NCI-H1436 treated with DMSO at 0.1 percent for 48 hours (cell line): ENCODE results near the gene SEPTIN12.
A peak's percentile ranks its signal among the peaks of the same experiment; 100 is the strongest.
"Not testable (repeated sequence)": the region's sequence is repeated elsewhere in the genome, so short reads cannot be mapped to it uniquely, and the experiment has no call there.

Source experiments
- DNase-seq: peaks from one replicate; lab custom pipeline; 2025; lab: John Stamatoyannopoulos, UW

The SEPTIN12 gene

DNA sequence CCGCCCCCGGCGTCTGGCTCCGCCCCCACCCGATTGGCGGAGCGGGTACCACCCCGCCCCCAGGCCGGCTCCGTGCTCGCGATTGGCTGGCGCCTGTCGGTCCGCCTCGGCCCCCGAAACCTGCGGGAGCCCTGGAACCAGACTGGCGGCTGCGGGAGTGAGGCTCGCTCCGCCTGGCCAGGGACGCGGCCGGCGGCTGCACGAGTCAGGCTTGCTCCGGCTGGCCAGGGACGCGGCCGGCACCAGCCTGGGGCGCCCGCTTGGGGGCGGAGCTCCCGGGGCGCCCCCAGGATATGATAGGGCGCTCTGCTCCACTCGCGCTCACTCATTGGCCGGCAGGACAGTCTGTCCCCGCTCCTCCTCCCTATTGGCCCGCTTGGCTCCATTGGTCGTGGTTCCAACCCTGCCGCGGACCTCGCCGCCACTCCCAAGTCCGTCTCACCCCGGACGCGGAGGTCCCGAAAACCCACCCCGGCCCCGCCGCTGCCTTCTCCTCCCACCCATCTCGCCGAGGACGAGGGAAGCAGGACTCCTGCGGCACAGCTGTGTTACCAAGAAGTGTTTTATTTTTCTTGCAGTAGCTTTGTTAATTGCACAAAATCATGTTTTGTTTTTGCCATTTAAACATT lies 14.6 kb upstream of the SEPTIN12 start:
- peak; percentile 61 for DNase-seq

GRCh38 chr16:4801962-4802658 lies 14.0 kb upstream of the SEPTIN12 start, which contains the start of gene ROGDI:
ROGDI (minus strand) TSS chr16:4802633; CDS start chr16:4802571, 62 bp downstream.
- DNase-seq: peak; percentile 53

DNA sequence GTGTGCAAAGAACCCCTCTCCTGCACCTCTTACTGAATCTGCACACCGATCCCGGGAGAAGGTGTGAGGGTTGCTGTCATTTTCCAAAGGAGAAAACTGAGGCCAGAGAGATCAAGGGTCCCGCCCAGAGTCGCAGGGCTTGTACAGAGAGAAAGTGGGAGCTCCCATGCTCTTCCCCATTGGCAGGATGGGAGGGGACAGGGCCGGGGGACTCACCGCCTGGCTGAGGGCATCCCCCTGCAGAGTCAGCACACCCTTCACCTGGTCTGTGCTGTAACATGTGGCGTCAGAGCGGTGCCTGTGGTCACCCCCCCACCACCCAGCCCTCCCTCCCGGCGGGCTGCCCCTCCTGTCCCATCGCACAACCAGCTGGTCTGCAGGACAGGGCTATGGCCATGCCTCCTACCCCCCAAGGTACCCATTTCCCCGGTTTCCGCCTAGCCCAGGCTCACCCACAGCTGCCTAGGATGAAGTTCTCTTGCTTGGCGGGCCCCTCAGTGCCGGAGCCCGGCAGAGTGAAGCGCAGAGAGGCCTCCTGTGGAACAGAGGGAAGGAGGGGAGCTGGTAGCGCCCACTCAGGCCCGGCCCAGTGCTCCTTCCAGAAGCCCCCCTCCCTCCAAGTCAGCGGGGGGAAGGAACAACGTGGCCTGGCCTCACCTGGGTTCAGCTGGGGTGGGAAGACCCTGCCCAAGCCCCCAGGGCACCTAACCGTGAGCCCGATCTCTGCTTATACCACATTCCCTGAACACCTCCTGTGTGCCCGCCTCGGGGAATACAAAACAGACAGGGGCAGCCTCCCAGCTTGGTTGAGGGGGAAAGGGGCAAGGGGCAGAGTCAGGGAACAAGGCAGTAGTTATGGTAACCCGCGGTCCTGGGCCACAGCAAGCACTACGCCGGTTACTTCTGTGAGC lies 13.2 kb upstream of the SEPTIN12 start:
- no peak for DNase-seq

GRCh38 chr16:4800290-4801041 lies 12.3 kb upstream of the SEPTIN12 start:
- no peak for DNase-seq

GRCh38 chr16:4799171-4799855 lies 11.2 kb upstream of the SEPTIN12 start:
- DNase-seq: no peak

GRCh38 chr16:4798456-4798855 lies 10.3 kb upstream of the SEPTIN12 start:
- DNase-seq: no peak

DNA sequence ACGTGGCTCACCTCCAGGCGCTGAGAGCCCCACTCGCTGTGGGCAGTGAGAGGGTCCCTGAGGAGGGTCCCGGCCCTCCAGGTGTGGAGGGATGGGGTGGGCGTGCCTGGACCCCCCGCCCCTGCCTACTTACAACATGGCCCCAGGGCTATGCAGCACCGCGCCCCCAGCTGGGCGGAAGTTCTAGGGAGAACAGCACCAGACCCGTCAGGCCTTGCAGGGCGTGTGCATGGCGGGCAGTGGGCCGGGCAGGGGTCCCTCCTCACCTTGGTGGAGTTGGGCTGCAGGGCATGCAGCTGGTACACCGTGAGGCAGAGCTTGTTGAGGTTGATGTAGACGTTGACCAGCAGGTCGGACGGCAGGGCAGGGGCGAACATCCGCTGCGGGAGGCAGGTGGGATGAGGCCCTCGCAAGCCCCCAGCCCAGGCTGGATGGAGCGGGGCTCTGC lies 9.7 kb upstream of the SEPTIN12 start:
- DNase-seq: no peak

GRCh38 chr16:4796982-4797804 lies 9.0 kb upstream of the SEPTIN12 start:
- DNase-seq: no peak

GRCh38 chr16:4795828-4796572 lies 7.9 kb upstream of the SEPTIN12 start:
- DNase-seq: no peak

DNA sequence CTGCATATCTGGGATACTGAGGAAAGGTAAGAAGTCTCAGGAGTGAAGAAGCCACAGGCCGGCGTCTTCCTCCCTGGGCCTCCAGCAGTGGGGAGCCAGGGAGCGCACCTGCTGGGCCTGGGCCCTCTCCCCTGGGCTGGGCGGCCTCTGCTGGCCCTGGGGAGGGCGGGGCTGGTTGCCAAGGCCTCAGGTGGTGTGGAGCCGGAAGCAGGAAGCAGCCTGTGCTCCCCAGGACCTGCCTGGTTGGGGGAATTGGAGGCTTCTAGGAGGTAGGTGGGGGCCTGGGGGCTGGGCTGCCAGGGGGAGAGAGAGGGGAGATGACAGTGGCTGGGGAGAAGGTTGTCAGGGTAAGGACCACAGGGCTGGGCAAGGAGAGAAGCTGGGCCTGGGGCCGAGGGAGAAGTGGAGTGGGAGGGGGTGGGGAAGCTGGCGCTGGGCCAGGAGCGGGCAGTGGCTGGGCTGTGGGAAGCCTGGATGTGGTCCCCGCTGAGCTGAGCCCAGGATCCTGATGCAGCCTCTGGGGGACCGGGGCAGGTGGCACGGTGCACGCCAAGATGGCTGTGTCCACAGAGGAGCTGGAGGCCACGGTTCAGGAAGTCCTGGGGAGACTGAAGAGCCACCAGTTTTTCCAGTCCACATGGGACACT lies 7.2 kb upstream of the SEPTIN12 start, which contains the start of gene SMIM22:
Gene SMIM22, plus strand, starts transcription at position 189 of the 647 bp plus-strand sequence. Its CDS starts 366 bp downstream, at position 555.
- no peak for DNase-seq

DNA sequence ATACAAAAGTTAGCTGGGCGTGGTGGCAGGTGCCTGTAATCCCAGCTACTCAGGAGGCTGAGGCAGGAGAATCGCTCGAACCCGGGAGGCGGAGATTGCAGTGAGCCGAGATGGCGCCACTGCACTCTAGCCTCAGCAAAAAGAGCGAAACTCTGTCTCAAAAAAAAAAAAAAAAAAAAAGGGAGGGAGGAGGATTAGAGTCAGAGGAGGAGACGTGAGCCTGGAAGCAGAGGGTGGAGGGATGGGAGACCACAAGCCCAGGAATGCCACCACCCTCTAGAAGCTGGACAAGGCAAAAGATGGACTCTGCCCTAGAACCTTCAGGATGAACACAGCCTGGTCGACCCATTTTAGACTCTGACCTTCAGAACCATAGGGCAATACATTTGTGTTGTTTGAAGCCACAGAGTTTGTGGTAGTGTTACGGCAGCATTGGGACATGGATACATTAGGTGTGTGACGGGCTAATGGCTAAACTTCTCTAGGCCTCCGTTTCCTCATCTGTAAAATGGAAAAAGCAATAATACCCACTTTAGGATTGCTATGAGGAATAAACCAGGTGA lies 4.9 kb upstream of the SEPTIN12 start:
- no peak for DNase-seq

GRCh38 chr16:4790871-4791270 lies 2.7 kb upstream of the SEPTIN12 start:
- DNase-seq: no peak

DNA sequence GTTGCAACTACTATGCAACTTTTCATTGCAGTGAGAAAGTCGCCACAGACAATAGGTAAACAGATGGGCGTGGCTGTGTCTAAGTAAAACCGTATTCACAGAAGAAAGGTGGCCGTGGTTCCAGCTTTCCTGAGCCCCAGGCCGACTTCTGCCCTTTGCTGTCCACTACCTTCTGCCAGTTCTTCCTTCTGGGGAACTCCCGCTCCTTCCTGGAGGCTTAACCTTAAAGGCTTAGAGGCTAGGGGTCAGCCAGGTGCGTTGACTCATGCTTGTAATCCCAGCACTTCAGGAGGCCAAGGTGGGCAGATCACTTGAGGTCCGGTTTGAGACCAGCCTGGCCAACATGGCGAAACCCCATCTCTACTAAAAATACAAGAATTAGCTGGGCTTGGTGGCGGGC lies 2.1 kb upstream of the SEPTIN12 start:
- DNase-seq: no peak

DNA sequence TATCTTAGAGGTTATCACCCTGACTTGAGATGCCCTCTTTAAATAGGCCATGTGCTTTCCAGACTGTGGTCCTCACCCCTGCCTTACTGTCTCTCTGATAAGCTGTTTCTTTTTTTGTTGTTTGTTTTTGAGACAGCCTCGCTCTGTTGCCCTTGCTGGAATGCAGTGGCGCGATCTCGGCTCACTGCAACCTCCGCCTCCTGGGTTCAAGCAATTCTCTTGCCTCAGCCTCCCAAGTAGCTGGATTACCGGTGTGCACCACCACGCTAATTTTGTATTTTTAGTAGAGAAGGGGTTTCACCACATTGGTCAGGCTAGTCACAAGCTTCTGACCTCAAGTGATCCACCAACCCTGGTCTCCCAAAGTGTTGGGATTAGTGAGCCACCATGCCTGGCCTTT lies 765 bp upstream of the SEPTIN12 start:
- DNase-seq: no peak

DNA sequence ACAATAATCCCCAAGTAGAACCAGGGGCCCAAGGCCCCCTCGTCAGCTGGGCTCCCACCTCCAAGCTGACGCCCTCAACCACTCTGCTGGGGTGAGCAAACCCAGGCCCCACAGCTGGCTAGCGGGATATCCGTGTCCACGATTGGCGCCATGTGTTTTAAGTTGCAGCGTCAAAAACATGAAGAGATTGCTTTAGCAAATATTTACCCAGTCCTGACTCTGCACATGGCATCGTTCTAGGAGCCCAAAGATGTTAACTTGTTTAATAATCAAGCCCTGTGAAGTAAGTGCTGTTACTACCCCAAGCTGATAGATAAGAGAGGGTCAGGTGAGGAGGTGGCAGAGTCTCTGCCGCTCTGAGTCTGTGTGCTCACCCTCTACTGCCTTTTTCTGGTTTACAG lies 344 bp upstream of the SEPTIN12 start:
- DNase-seq: no peak

DNA sequence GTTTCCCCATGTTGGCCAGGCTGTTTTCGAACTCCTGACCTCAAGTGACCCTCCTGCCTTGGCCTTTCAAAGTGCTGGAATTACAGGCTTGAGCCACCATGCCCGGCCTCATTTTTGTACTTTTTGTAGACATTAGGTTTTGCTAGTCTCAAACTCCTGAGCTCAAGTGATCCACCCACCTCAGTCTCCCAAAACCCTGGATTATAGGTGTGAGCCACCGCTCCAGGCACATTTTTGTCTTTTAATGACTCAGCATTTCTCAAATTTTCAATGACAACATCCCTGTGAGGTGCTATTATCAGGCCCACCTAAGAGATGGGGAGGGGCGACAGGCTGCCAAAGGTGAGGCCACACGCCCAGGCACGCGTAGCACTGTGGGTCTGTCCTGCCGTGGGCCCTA lies 1.1 kb downstream of the SEPTIN12 start:
- DNase-seq: no peak

- no peak for DNase-seq
Observed at GRCh38 chr16:4785758-4786433, 2.2 kb downstream of the SEPTIN12 start.

DNA sequence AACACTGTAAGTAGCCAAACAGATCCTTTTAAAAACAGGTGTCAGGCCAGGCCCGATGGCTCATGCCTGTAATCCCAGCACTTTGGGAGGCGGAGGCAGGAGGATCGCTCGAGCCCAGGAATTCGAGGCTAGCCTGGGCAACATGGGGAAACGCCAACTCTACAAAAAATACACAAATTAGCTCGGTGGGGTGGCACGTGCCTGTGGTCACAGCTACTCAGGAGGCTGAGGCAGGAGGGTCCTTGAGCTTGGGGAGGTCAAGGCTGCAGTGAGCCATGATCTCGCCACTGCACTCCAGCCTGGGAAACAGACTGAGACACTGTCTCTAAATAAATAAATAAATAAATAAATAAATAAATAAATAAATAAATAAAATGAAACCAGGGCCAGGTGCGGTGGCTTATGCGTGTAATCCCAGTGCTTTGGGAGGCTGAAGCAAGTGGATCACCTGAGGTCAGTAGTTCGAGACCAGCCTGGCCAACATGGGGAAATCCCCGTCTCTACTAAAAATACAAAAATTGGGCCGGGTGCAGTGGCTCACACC lies 3.6 kb downstream of the SEPTIN12 start:
- not testable (repeated sequence) for DNase-seq
